Tibial nerve (tissue), 4 donors: ENCODE measurements around the gene S100A10. TPM values are rescaled to one million over a fixed set of nuclear protein-coding genes. Genes with fewer than 3 reads are reported as not detected.

ENCODE experiments used
- DNase-seq, 2 donors: peaks; one replicate each; pipeline ENCODE4 v3.0.0-alpha.2; 2019; ENCODE audit warnings: low spot score in 2 of 2
- H3K27ac ChIP-seq, 4 donors: fragments of 200-600 bp; sonication (generic) in 3 of 4; one replicate each; pipeline ENCODE4 v1.5.1; 2017 to 2019; ENCODE audit warnings: mild to moderate bottlenecking in 1 of 4
- H3K27me3 ChIP-seq, 2 donors: fragments of 200-600 bp; sonication (generic) in 1 of 2; one replicate each; pipeline versions ENCODE4 v1.5.1 to v1.6.0; 2017 to 2019
- H3K36me3 ChIP-seq, 3 donors: fragments of 200-600 bp; sonication (generic); one replicate each; pipeline ENCODE4 v1.5.1; 2018 to 2019
- H3K4me1 ChIP-seq, 4 donors: fragments of 200-600 bp; sonication (generic) in 3 of 4; one replicate each; pipeline ENCODE4 v1.5.1; 2017 to 2019
- H3K4me3 ChIP-seq, 4 donors: fragments of 200-600 bp; sonication (generic) in 3 of 4; one replicate each; pipeline ENCODE4 v1.5.1; 2017 to 2019; ENCODE audit warnings: mild to moderate bottlenecking in 1 of 4, moderate library complexity in 1 of 4
- H3K9me3 ChIP-seq, 4 donors: fragments of 200-600 bp; sonication (generic) in 3 of 4; one replicate each; pipeline ENCODE4 v1.5.1; 2017 to 2019
- EP300 ChIP-seq, 2 donors: sonication (generic); formaldehyde crosslinking; IDR thresholded peaks; one replicate each; pipeline ENCODE4 v1.6.1; 2017; ENCODE audit warnings: antibody characterized with exemption in 2 of 2, mild to moderate bottlenecking in 1 of 2
- POLR2A ChIP-seq, 2 donors: fragments of 450-650 bp; IDR thresholded peaks; one replicate each; pipeline ENCODE4 v1.6.1; 2017; ENCODE audit warnings: antibody characterized with exemption in 2 of 2, mild to moderate bottlenecking in 2 of 2, moderate library complexity in 2 of 2
- WGBS, 2 donors: methylation state at CpG; one replicate each; pipeline ENCODE4 v1.1.5; 2018; 5-methylcytosine and 5-hydroxymethylcytosine counted together
- total RNA-seq, 4 donors: library from RNA; depleted of rRNA; stranded (reverse); fragments of >200 nt; gene quantifications; one replicate each; pipeline ENCODE4 v1.1.0, GENCODE V29; 2016
- TF ChIP-seq, protein P1 (sequence below), 5 experiments: fragments of 200-600 bp in 3 of 5; fragments of 450-650 bp in 2 of 5; sonication (generic) in 3 of 5; IDR thresholded peaks; one replicate each; pipeline ENCODE4 v1.5.1; 2016 to 2019; ENCODE audit warnings: antibody characterized with exemption in 5 of 5, mild to moderate bottlenecking in 3 of 5, moderate library complexity in 2 of 5

The S100A10 gene
- total RNA-seq, 4 donors from 2014 or later, result 108 to 230 (median 192) TPM

GRCh38 chr1:151992303-151993083, 1.2 kb downstream of the S100A10 start:
- H3K36me3 ChIP-seq, result no peaks in the 10 kb centered on the region
- peak; percentile 60 to 75 for DNase-seq
- WGBS, 2 donors, result 5 to 9% methylated on average over 20 to 21 of the region's 21 CpGs

DNA sequence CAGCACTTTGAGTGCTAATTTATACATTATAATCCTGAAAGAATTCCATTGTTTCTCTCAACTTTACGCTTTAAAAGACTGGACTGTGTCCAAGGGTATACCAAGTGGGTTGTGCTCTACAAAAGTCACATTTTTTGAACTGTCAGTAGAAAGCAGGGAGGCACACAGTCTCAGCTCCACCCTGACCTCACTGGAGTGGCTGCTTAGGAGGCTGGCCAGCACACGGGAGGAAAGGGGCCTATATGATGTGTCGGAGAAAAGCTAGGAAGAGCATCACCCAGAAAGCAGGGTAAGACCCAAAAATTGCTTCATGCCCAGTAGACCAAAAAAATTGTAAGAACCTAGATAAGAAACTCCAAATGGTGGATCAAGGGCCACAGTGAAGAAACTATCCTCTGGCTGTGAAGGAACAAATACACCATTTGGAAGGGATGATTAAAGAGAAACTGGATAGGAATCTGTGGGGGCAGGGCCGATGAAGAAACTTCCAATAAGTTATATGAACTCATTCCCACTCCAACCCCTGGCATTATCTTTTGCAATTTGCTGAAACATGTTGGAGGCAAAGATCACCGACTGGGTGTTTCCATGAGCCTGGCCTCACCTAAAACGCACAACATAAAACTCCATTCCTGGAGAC, 1.9 kb downstream of the S100A10 start:
- Histone ChIP-seq H3K9me3 (no peaks in the 10 kb centered on the region), H3K27ac (peak overlapping the region; percentile 82 to 99 (median 96)), H3K4me1 (peaks cover 0 to 78% (median 57%) of the 10 kb centered on the region in 4 donors), H3K4me3 (peak overlapping the region; percentile 70 to 98 (median 92)), H3K36me3 (no peaks in the 10 kb centered on the region), H3K27me3 (no peaks in the 10 kb centered on the region)
- no peak for DNase-seq
- TF ChIP-seq EP300 (IDR thresholded peaks at IDR 0.05) (no peak), POLR2A (IDR thresholded peaks at IDR 0.05) (no peak)
- TF ChIP-seq, protein P1, sequence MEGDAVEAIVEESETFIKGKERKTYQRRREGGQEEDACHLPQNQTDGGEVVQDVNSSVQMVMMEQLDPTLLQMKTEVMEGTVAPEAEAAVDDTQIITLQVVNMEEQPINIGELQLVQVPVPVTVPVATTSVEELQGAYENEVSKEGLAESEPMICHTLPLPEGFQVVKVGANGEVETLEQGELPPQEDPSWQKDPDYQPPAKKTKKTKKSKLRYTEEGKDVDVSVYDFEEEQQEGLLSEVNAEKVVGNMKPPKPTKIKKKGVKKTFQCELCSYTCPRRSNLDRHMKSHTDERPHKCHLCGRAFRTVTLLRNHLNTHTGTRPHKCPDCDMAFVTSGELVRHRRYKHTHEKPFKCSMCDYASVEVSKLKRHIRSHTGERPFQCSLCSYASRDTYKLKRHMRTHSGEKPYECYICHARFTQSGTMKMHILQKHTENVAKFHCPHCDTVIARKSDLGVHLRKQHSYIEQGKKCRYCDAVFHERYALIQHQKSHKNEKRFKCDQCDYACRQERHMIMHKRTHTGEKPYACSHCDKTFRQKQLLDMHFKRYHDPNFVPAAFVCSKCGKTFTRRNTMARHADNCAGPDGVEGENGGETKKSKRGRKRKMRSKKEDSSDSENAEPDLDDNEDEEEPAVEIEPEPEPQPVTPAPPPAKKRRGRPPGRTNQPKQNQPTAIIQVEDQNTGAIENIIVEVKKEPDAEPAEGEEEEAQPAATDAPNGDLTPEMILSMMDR (IDR thresholded peaks at IDR 0.05), result no peak
- WGBS, 2 donors, result 20 to 31% methylated on average over 6 of the region's 6 CpGs

More at GRCh38 chr1:151992303-151993083, 1.2 kb downstream of the S100A10 start:
- no peaks in the 10 kb centered on the region for H3K27me3 ChIP-seq
- H3K27ac ChIP-seq, result peak overlapping the region; percentile 82 to 99 (median 96)
- TF ChIP-seq EP300 (IDR thresholded peaks at IDR 0.05) (peak in 1 of 2 donors; percentile 69), POLR2A (IDR thresholded peaks at IDR 0.05) (peak in 1 of 2 donors; percentile 35)
- TF ChIP-seq, protein P1 (IDR thresholded peaks at IDR 0.05), result no peak
- no peaks in the 10 kb centered on the region for H3K9me3 ChIP-seq
- peak overlapping the region; percentile 70 to 98 (median 92) for H3K4me3 ChIP-seq
- peaks cover 0 to 74% (median 54%) of the 10 kb centered on the region in 4 donors for H3K4me1 ChIP-seq

GRCh38 chr1:151990856-151991198, 2.8 kb downstream of the S100A10 start:
- Histone ChIP-seq H3K4me3 (peak overlapping the region in 3 of 4 donors; percentile 6 to 98 (median 93)), H3K9me3 (no peaks in the 10 kb centered on the region), H3K27me3 (no peaks in the 10 kb centered on the region), H3K4me1 (peaks cover 0 to 82% (median 63%) of the 10 kb centered on the region in 4 donors), H3K36me3 (peaks cover 0 to 2% (median 0%) of the 10 kb centered on the region in 3 donors), H3K27ac (peak overlapping the region in 3 of 4 donors; percentile 94 to 99 (median 98))
- TF ChIP-seq EP300 (IDR thresholded peaks at IDR 0.05) (no peak), POLR2A (IDR thresholded peaks at IDR 0.05) (no peak)
- TF ChIP-seq, protein P1 (IDR thresholded peaks at IDR 0.05), result no peak
- 5 to 10% methylated on average over 5 of the region's 5 CpGs for WGBS, 2 donors
- peak in 1 of 2 donors; percentile 61 for DNase-seq

DNA sequence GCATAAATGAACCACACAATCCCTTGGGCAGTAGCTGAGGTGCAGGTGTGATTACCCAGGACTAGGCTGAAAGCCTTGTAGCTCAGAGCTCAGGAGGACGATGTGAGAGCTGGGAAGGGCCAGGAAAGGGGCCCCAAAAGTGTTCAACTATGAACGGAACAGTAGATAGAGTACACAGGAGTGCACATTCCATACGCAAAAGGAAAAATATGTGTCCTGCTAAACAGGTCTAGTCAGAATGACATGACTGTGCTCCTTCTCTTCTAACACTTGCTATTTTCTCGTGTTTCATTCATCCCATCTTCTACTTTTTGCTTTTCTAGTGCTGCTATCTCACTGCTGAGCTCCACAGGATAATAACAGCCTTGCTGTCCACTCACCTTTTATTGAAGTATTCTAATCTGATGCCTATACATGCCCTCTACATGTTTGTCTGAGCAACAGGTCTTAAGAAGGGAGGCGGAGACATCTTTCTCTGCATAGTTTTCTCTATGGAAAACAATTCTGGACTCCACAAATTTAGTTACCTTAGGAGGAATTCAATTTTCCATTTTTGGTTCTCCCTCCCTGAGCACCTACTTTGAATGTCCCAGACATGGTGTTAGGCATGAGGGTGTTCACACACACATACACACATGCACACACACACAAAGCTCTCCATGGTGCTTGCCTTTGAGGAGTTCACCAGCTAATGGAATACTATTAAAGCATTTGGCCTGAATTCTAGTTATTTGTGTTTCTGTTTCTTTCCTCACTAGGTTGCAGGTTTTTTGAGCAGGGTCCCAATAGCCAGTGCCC, 3.4 kb downstream of the S100A10 start:
- Histone ChIP-seq H3K4me3 (peak overlapping the region in 2 of 4 donors; percentile 6 to 98), H3K4me1 (peaks cover 0 to 85% (median 68%) of the 10 kb centered on the region in 4 donors), H3K36me3 (peaks cover 0 to 7% (median 0%) of the 10 kb centered on the region in 3 donors), H3K9me3 (no peaks in the 10 kb centered on the region), H3K27ac (peak overlapping the region in 3 of 4 donors; percentile 94 to 99 (median 98)), H3K27me3 (no peaks in the 10 kb centered on the region)
- TF ChIP-seq EP300 (IDR thresholded peaks at IDR 0.05), result no peak
- DNase-seq, result no peak
- 42 to 46% methylated on average over 5 of the region's 5 CpGs for WGBS, 2 donors

- peaks cover 0 to 17% (median 9%) of the 10 kb centered on the region in 3 donors for H3K36me3 ChIP-seq
- peak overlapping the region in 1 of 4 donors; percentile 98 for H3K4me3 ChIP-seq
- WGBS, 2 donors, result 14 to 16% methylated on average over 6 of the region's 6 CpGs
- peak; percentile 35 to 56 for DNase-seq
- H3K27ac ChIP-seq, result peak overlapping the region; percentile 60 to 99 (median 86)
- H3K27me3 ChIP-seq, result no peaks in the 10 kb centered on the region
- no peak for TF ChIP-seq POLR2A (IDR thresholded peaks at IDR 0.05)
- TF ChIP-seq, protein P1 (IDR thresholded peaks at IDR 0.05), result peak in 1 of 5 experiments; percentile 17
- TF ChIP-seq EP300 (IDR thresholded peaks at IDR 0.05), result peak in 1 of 2 donors; percentile 71
- H3K9me3 ChIP-seq, result no peaks in the 10 kb centered on the region
- peaks cover 0 to 85% (median 69%) of the 10 kb centered on the region in 4 donors for H3K4me1 ChIP-seq
Measured at GRCh38 chr1:151989211-151989862, 4.3 kb downstream of the S100A10 start.
